Anterior cingulate cortex (tissue), 58 donors: ENCODE results near the gene PRDM11.
"Not testable (repeated sequence)": the region's sequence is repeated elsewhere in the genome, so short reads cannot be mapped to it uniquely, and the experiment has no call there.

Source experiments
- DNase-seq, 58 donors: peaks; one replicate each; lab custom pipeline; 2025; lab: John Stamatoyannopoulos, UW

The PRDM11 gene

DNA sequence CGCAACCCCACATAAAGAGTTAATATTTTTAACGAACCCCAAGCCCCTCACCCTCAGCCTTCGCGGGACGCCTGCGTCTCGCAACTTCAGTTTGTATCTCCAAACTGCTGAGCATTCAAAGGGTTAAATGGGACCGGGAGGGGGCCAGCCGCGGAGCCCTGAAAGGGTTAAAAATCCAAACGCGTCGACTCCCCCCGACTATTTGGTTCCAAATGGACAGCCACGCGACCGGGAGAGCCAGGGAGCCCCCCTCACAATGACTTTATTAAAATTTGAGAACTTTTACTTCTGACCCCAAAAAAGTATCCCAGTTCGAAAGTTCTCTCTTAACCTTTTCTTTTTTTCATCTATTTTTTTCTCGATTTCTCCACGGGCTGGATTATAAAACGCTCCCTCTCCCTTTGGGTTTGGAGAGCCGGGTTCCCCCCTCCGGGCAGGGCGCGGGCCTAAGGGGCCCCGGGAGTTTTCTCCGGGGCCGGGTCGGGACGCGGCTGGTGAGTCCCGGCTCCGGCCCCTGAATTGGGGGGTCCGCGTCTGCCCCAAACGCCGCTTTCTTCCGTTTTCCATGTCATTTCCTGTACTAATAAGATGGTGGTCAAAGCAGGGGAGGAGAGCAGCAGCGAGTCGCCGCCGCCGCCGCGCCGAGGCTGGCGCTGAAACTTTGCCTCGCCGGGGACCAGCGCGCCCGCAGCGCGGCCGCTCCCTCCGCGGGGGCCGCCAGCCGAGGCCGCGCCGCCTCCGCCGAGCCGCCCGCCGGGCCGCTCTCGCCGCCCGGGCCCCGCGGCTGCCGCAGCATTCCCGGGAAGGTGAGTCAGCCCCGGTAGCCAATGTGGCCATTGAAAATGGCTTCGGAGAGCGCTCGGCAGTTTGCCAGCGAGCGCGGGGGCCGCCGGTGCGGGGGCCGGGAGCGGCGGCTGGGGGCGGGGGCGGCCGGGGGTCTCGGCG lies at the start of gene PRDM11:
TSS of gene PRDM11 (plus strand) at position 568 of the 945 bp plus-strand sequence. CDS start 35,128 bp downstream, outside the sequence.
- peak in 28 of 58 donors; percentile 32 to 84 (median 58) for DNase-seq

DNA sequence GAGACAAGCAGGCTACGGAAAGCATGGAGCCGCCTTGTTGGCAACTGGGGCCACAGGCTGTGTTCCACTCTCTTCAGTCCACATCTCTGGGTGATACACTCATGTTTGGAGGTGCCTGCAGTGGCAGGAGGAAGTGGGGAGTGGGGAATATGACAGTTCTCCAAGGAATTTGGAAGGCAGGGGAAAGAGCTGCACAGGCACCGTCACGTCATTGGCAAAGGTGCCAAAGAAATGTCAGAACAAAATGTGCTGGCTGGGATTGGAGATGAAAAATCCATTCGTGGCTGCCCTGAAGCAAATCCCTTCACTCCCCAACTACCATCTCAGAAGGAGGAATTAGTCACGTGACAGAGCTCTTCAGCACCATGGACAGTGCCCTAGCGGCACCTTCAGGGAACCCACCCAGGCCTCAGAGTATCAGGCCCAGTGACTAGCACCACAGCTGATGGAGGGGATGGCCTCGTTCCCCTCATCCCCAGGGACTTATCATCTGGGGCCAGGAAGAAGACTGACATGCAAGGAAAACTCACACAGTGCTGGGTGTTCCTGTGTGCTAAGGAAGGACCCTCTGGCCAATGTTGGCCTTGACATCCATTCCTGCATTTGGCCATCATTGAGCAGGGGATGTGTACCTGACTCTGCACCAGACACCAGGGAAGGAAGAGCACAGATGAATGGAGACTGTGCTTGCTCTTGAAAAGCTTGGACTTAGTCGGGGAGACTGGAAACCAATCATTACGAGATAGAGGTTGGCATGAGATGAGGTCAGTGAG lies 48.5 kb upstream of the PRDM11 start:
- DNase-seq, result peak in 2 of 58 donors; percentile 32 to 46

DNA sequence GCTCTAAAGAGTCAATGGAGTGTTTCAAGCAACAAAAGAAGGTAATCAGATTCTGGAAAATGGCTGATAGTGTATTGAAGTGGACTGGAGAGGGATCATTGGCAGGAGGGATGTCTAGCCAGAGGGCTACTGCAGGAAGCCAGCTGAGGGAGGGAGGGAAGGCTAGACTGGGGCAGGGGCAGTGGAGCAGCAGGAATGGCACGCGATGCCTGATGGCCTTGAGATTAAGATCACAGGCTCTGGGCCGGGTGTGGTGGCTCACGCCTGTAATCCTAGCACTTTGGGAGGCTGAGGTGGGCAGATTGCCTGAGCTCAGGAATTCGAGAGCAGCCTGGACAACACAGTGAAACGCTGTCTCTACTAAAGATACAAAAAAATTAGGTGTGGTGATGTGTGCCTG lies 47.5 kb upstream of the PRDM11 start:
- DNase-seq, result no peak

DNA sequence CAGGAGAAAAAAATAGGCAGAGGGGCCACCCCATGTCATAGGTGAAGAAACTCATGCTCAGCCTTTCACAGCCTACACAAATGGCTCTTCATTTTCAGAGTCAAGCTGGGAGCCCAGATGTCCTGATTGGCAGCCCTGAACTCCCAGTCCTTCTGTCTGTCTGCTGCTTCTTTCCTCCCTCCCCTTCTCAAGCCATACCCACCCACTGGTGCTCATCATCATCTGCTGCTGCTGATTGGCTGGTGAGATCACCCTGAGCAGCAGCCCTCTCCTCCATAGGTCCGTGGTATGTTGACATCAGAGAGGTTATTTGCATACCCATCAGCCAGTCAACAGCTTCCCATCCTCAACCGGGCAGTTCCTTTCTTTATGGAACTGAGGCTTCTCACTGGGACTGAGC lies 46.1 kb upstream of the PRDM11 start:
- DNase-seq, result no peak

DNA sequence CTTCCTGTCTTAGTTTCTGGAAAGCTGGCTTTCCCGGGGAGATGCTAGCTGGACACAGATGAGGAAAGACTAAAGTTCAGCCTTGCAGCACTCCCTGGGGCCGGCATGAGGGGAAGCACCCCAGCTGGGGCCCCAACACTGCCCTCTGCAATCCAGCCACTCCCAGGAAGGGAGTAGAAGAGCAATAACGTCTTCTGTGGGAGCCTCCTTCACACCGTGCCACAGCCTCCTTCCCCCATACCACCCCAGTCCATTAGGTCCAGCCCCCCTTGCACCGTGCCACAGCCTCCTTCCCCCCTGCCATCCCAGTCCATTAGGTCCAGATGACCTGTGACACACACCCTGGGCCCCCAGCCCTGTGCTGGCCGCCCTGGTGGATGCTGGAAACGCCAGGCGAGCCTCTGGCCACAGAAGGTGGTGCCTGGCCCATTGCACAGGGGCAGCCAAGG lies 44.1 kb upstream of the PRDM11 start:
- no peak for DNase-seq

DNA sequence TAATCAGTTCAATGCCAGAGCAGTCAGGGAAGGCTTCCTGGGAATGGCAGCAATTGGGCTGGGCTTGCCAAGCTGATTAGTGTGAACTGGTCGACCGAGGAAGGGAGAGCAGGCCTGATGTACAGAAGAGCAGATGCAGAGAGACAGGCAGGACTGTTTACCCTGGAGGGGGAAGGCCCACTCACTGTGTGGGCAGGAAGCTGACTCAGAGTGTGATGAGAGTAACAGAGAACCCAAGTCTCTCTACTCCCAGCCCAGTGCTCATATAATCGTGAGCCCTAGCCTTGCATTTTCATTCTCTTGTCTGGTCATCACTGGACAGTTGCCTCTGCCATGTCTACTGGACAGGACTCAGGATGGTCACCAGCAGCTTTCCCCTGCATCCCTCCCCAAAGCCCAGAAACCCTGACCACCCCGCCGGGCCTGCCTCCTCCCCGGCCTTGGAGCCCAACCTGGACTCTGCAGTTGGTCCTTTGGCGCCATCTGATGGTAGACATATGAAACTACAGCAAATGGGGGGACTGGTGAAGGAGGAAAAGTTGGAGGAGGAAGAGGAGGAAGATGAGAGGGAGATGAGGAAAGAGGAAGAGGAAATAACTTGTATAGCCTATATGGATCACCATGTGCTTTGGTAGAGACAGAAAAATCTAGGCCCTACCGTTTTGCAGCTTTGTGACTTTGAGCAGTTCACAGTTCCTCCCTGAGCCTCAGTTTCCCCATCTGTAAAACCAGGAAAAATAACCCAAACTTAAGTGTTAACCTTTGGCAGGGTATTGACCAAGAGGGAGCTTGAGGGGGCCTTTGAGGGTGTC lies 43.4 kb upstream of the PRDM11 start:
- DNase-seq, result peak in 25 of 58 donors; percentile 23 to 65 (median 40)

DNA sequence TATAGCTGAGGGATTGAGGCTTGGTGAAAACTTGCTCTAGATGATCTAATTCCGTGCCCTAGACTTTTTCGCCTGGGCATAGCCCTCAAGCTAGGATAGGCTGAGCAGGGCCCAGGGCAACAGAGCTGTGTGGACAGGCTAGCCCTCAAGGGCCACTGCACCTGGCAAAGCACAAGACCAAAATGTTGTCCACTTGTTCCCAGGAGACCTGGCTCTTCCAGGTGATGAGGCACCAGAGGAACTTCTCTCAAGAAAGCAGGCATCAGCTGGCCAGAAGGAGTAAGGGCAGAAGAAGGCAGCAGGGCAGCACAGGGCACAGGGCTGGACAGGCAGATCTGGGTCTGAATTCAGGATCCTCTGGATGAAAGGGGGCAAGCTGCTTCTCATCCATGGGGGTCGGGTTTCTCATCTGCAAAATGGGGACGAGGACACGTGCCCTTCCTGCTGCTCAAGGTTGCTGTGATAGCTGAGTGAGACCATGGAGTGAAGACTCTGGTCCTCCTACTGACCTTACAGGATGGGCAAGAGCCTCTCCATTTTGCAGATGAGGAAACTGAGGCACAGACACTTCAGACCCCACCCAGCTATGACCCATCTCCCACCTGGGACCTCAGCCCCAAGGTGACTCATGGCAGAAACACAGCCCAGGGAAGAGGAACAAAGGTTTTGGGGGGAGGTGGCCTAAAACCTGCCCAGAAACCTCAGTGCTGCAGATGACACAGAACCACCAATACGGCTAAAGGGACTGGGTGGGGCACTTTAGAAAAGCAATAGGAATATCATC lies 42.2 kb upstream of the PRDM11 start:
- no peak for DNase-seq

DNA sequence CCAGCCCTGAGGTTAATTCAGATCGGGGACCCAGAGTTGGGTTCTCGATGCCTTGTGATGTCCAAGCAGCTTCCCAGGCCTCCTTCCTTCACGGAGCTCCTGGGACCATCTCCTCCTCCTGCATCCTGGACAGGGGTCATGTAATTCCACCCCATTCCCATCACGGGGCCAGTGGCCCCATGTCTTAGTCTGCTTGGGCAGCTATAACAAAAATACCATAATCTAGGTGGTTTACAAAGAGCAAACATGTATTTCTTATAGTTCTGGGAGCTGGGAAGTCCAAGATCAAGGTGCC lies 41.7 kb upstream of the PRDM11 start:
- no peak for DNase-seq

DNA sequence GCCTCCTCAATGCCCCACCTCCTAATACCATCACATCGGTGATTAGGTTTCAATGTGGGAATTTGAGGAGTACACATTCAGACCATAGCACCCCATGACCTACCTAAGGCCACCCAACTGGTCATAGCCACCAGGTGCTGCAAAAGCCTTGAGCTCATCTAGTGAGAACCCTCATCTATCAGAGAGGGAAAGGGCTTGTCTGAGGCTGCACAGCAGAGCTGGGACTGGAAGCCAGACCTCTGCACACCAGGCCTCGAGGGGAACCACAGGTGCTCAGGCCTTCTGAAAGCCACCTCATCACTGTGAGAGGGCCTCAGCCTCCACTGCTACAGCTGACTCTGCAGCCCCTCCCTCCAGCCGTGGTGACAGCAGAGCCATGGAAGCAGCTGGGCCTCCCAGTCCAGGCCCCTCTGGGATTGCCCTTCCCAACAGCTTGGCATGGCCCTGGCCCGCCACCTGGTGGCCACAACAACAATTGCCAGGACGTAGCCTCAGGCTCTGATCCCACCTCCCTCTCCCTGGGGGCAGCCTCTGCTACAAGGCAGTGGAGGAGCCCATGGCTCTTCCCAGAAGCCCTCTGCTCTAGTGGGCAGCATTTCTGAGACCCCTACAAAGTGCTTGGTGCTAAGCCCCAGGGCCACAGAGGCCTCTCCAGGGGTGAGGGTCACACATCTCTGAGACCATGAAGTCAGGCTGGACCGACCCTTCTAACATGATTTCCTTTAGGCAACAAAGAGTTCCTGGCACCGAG lies 41.0 kb upstream of the PRDM11 start:
- DNase-seq, result peak in 39 of 58 donors; percentile 33 to 79 (median 57)

DNA sequence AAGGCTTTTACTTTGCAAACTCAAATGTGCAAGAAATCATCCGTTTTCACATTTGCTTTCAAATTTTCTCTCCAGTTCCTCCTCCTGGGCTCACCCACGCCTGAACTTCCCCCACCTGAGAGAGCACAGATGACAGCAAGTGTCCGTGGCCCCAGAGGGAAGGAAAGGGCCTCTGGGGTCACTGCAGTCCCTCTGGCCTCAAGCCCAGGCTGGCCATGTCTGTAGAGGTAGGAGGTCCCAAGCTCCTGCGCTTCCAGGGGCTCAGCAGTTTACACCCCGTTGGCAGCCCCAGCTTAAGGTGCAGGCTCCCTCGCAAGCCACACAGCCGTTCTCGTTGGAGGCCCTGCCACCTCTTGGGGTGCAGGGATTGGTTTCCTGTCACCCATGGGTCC lies 40.5 kb upstream of the PRDM11 start:
- no peak for DNase-seq

DNA sequence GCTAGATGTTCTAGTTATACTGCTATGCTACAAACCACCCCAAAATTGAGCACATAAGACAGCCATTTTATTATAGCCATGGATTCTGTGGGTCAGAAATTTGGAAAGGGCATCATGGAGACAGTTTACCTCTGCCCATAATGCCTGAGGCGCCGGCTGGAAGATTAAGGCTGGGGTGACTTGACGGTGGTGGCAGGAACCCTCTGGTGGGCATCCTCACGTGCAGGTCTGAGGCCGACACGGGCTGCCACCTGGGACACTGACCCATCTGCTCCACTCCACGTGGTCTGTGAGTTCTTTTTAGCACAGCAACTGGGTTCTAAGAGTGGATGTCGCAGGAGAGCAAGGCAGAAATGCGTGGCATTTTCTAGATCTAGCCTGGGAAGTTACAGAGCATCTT lies 40.0 kb upstream of the PRDM11 start:
- no peak for DNase-seq

DNA sequence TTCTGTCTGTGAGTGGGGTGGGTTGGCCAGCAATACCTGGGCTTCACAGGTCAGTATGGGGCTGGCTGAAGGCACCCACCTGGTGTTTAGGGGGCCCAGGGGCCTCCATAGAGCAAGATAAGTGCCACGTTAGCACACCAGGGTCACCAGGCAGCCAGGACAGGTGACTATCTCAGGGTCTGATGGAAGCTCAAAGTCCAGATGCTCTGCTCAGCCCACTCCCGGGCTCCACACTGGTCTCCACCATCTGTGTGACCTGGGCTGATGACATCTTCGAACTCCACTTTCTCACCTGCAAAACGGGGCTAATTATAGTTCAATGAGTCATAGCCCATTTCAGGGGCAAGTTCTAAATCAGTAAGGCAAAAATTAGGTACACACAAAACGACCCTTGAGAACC lies 39.4 kb upstream of the PRDM11 start:
- no peak for DNase-seq

DNA sequence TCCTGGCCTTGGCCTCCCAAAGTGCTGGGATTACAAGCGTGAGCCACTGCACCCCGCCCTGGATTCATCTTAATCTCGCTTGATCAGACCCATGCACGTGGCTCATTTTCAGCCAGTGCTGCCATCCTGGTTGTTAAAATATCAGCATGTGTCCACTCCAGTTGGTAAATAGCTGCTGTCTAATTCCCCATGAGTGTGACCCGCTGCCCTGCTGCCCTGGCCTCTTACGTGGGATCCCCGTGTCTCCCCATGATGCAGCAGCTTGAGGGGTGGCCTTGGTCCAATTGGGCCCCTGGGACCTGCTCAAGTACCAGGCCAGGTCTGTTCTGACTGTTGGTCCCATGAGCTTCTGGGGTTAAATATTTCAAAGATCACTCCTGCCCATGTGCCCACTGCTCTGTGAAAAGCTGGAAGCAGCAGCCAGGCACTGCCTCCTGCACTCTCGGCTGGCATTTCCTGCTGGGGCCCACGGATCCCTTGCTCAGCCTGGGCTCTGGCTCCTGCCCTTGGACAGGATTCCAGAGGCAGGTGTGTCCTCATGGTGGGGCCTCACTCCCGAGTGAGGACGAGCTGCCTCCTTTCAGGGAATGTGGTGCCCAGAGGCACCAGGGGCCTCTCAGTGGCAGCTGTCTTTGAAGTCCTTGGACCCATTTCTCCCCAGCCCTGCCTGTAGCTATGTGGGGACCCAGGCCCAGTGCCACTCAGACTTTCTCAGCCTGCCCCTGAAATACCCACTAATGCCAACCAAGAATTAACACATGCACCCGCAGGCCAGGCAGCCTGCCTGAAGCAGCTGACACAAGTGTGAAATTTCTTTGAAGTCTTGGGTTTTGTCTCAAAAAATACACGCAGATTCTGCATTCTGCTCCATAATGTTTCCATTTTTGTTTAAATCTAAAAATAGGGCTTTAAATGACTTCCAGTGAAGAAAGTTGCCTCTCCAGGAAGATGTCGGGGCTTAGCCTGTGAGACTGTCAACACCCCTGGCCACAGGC lies 38.1 kb upstream of the PRDM11 start:
- DNase-seq, result peak in 1 of 58 donors; percentile 30

DNA sequence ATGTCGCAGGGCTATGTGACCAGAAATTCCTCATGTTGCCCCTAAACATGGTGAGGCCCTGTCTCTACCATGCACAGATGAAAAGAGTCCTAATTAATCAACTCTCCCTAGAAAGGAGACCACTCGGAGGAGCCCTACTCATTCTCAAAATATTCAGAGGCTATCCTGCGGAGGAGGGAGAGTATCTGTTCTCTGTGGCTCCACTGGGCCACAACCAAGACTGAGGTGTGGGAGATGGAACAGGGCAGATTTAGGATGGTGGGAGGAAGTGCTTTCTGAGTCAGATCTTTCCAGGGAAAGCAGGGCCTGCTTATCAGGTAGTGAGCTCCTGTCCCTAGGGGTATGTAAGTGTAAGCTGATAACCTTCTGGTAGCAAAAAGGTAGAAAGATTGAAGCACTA lies 37.0 kb upstream of the PRDM11 start:
- DNase-seq, result no peak

DNA sequence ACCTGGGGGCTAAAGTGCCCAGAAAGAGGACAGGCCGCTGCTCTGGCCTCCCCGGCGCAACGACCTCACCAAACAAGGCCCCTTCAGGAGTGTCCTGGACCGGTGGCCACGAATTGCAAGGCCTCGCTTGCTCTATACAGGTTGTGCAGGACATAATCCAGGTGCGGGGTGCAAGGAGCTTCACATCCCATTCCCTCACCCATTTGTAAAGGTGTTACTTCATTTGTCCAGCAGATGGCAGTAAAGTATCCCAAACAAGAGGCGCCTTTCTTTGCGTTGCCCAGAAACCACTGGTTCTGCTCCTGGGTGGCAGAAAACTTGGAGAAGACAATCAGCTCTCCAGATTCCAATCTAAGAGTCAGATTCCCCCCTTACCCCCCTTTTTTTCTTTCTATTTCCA lies 35.9 kb upstream of the PRDM11 start:
- peak in 9 of 58 donors; percentile 22 to 75 (median 33) for DNase-seq

DNA sequence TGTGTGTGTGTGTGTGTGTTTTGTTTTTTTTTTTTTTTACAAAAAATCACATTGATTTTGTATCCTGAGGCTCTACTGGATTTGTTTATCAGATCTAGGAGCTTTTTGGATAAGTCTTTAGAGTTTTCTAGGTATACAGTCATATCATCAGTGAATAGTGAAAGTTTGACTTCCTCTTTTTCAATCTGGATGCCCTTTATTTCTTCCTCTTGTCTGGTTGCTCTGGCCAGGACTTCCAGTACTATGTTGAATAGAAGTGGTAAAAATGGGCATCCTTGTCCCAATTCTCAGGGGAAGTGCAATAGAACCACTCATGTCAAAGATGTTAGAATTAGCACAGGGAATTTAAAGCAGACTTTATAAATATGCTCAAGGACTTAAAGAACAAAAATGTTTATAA lies 32.6 kb upstream of the PRDM11 start:
- DNase-seq, result no peak

DNA sequence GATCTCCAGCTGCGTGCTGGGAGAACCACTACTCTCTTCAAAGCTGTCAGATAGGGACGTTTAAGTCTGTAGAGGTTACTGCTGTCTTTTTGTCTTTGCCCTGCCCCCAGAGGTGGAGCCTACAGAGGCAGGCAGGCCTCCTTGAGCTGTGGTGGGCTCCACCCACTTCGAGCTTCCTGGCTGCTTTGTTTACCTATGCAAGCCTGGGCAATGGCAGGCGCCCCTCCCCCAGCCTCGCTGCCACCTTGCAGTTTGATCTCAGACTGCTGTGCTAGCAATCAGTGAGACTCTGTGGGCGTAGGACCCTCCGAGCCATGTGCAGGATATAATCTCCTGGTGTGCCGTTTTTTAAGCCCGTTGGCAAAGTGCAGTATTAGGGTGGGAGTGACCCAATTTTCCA lies 18.6 kb upstream of the PRDM11 start:
- DNase-seq, result not testable (repeated sequence)

DNA sequence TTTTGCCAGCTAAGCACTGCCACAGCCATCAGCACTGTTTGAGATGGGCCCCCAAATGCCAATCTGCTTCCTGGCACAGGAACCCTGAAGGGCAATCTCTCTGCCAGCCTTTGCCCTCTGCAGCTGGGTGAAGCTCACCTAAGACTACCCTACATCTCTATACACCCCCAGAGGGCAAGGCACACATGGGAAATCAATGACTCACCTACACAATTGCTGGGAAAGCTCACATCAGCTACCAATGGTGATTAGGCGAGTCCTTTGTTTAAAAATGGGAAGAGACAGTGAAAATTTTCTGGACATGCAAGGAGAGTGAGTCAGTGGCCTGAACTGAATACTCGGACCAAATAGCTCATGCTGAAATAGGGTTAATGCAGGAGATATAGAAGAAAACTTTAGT lies 12.6 kb upstream of the PRDM11 start:
- DNase-seq, result no peak
